Measurements from ENCODE around the gene SSH2.

DNA sequence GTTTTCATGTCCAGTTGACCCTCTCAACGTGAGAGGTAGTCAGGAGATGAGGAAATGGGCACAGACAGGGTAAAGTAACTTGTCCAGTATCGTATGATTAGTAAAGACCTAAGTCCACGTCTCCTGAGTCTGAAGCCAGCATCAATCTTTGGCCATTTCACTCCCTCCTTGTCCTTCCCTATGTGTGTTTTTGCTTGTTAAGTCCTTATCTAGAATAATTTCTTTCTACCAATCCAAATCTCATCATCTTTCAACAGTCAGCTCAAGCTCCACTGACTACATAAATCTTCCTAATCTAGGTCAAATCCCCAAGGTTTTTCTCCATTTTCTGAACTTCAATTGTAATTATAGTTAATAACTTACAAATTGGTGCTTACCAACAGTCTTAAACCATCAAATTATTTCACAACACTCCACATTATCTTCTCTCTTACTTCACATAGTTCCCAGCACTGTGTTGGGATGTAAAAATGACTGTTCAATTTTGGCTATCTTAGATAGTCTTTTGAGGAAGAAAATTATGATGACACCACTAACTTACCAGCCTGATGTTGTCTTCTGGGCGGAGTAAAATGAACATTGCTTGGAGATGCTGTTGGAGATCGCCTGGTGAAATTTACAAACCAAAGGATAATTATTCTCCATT lies 235.0 kb downstream of the SSH2 start:
- TF ChIP-seq, protein P1, sequence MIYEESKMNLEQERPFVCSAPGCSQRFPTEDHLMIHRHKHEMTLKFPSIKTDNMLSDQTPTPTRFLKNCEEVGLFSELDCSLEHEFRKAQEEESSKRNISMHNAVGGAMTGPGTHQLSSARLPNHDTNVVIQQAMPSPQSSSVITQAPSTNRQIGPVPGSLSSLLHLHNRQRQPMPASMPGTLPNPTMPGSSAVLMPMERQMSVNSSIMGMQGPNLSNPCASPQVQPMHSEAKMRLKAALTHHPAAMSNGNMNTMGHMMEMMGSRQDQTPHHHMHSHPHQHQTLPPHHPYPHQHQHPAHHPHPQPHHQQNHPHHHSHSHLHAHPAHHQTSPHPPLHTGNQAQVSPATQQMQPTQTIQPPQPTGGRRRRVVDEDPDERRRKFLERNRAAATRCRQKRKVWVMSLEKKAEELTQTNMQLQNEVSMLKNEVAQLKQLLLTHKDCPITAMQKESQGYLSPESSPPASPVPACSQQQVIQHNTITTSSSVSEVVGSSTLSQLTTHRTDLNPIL (CRISPR knock-in tag; IDR thresholded peaks at IDR 0.05; ENCODE audit: low read depth): no peak
- TF ChIP-seq GLIS3 (CRISPR knock-in tag; IDR thresholded peaks at IDR 0.05): no peak
- no peak for TF ChIP-seq ZFP30 (CRISPR knock-in tag; IDR thresholded peaks at IDR 0.05)
- TF ChIP-seq, protein P2, sequence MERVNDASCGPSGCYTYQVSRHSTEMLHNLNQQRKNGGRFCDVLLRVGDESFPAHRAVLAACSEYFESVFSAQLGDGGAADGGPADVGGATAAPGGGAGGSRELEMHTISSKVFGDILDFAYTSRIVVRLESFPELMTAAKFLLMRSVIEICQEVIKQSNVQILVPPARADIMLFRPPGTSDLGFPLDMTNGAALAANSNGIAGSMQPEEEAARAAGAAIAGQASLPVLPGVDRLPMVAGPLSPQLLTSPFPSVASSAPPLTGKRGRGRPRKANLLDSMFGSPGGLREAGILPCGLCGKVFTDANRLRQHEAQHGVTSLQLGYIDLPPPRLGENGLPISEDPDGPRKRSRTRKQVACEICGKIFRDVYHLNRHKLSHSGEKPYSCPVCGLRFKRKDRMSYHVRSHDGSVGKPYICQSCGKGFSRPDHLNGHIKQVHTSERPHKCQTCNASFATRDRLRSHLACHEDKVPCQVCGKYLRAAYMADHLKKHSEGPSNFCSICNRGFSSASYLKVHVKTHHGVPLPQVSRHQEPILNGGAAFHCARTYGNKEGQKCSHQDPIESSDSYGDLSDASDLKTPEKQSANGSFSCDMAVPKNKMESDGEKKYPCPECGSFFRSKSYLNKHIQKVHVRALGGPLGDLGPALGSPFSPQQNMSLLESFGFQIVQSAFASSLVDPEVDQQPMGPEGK (CRISPR knock-in tag; IDR thresholded peaks at IDR 0.05; ENCODE audit: borderline replicate concordance): no peak
- no peak for TF ChIP-seq OSR1 (CRISPR knock-in tag; IDR thresholded peaks at IDR 0.05)
- no peak for TF ChIP-seq RARB (CRISPR knock-in tag; IDR thresholded peaks at IDR 0.05)
- TF ChIP-seq, protein P3, sequence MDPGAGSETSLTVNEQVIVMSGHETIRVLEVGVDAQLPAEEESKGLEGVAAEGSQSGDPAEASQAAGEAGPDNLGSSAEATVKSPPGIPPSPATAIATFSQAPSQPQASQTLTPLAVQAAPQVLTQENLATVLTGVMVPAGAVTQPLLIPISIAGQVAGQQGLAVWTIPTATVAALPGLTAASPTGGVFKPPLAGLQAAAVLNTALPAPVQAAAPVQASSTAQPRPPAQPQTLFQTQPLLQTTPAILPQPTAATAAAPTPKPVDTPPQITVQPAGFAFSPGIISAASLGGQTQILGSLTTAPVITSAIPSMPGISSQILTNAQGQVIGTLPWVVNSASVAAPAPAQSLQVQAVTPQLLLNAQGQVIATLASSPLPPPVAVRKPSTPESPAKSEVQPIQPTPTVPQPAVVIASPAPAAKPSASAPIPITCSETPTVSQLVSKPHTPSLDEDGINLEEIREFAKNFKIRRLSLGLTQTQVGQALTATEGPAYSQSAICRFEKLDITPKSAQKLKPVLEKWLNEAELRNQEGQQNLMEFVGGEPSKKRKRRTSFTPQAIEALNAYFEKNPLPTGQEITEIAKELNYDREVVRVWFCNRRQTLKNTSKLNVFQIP (CRISPR knock-in tag; IDR thresholded peaks at IDR 0.05; ENCODE audit: borderline replicate concordance, low read depth): no peak
- no peak for TF ChIP-seq ZNF565 (CRISPR knock-in tag; conservative IDR thresholded peaks at IDR 0.05; ENCODE audit: low read depth)
